Stimulated activated CD4-positive, alpha-beta T cell treated with anti-CD3 and anti-CD28 coated beads, TNF-alpha, amount 100 ng/mL, for 1 hour (primary cell): ENCODE results near the gene MRPS2.
"Not testable (repeated sequence)": the region's sequence is repeated elsewhere in the genome, so short reads cannot be mapped to it uniquely, and the experiment has no call there.

Experiments
- DNase-seq, 3 donors: peaks; one replicate each; pipeline ENCODE4 v3.0.0-alpha.2; 2020; ENCODE audit warnings: low read depth in 3 of 3, low spot score in 1 of 3

Gene MRPS2

GRCh38 chr9:135531096-135531495 is 30.6 kb downstream of the MRPS2 start:
- DNase-seq: no peak

GRCh38 chr9:135533113-135533512 is 32.6 kb downstream of the MRPS2 start:
- no peak for DNase-seq

DNA sequence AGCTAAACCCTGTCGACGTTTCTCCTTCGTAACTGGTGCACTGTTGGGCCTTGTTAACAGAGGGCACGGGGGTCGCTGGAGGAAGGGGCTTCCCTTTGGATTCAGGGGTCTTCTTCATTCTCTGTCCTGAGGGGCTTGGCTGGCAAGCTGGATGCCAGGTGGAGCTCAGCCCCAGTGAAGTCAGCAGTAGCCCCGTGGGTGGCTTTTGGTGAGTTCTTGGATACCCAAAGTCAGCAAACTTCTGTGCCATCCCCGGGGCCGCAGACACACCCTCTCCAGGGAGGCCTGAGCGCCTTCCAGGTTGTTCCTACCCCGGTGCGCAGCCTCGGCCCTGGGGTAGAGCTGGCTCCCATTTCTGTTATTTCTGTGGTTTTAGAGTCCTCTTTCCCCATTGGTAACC is 33.2 kb downstream of the MRPS2 start:
- no peak for DNase-seq

GRCh38 chr9:135534192-135534711 is 33.8 kb downstream of the MRPS2 start:
- not testable (repeated sequence) for DNase-seq

DNA sequence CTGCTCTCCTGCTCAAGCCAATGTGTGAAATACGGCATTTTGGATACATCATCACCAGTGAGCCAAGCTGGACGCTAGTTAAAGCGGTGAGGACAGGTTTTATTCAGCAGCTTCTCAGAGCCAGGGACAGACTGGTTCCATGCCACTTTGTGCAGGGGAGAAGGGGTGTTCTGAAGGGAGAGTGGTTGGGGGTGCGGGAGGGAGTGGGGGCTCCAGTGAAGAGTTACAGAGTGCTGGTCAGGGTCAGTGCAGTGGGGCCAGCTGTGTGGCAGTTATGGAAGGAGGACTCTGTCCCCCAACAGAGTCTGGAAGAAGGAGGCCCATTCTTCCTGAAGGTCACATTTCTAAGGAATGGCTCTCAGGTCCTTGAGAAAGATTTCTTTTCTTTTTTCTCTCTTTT is 34.3 kb downstream of the MRPS2 start:
- DNase-seq: not testable (repeated sequence)

GRCh38 chr9:135535631-135536030 is 35.1 kb downstream of the MRPS2 start:
- not testable (repeated sequence) for DNase-seq

GRCh38 chr9:135536216-135536615 is 35.7 kb downstream of the MRPS2 start:
- DNase-seq: no peak

- DNase-seq: not testable (repeated sequence)
Measured at GRCh38 chr9:135543262-135543894, 42.9 kb downstream of the MRPS2 start.

DNA sequence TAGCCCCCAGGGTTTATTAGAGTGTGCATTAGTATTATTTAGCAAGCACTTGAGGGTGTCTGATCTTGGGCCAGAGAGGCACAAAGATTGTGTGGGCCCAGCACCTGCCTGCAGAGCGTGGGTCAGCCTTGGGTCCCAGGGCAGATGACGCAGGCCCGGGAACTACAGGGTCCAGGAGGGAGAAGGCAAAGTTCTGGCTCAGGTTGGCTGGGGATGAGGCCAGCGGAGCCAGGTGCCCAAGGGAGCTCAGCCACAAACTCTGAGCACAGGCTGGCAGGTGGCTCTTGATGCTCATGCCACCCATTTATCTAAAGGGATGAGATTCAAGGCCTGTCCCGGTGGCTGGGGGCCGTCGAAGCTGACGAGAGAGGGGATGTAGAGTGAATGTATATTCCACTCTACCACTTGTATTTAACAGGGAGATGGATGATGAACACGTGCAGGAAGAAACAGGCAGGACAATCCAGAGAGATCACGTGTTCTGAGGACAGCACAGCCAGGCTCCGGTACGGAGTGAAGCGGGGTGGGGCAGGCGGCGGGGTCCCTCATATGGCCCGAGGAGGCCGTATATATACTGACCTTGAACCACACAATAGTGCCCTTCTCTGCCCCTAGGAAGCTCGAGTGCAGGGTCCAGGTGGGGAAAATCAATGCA is 44.6 kb downstream of the MRPS2 start:
- no peak for DNase-seq

DNA sequence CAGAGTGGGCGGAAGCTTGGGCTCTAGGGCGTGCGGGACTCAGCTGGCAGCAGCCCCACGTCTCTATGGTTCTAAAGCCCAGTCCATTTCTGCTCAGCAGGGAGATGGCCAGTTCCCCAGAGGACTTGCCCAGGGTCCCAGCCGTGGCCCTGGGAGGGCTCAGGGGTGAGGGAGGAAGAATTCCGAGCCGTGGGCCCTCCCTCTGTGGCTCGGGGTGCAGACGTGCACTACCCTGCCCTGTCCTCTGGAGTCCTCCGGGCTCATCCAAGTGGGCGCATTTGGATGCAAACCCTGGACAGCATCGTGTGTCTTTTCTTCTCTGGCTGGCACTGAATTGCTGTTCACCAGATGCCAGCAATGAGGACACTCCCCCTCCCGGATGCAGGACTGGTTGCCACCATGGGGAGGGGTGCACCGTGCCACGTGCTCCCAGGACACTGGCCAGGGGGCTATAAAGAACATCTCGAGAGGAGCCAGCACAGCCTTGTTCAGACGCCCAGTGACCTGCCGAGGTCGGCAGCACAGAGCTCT is 45.2 kb downstream of the MRPS2 start, which contains the start of gene OBP2A:
TSS of gene OBP2A (plus strand) at position 481 of the 531 bp plus-strand sequence. CDS start 55 bp downstream, outside the sequence.
- DNase-seq: not testable (repeated sequence)

GRCh38 chr9:135546792-135547617 is 46.5 kb downstream of the MRPS2 start:
- not testable (repeated sequence) for DNase-seq

GRCh38 chr9:135547756-135548736 is 47.6 kb downstream of the MRPS2 start:
- DNase-seq: no peak

- DNase-seq: not testable (repeated sequence)
Measured at GRCh38 chr9:135549478-135550343, 49.2 kb downstream of the MRPS2 start.

DNA sequence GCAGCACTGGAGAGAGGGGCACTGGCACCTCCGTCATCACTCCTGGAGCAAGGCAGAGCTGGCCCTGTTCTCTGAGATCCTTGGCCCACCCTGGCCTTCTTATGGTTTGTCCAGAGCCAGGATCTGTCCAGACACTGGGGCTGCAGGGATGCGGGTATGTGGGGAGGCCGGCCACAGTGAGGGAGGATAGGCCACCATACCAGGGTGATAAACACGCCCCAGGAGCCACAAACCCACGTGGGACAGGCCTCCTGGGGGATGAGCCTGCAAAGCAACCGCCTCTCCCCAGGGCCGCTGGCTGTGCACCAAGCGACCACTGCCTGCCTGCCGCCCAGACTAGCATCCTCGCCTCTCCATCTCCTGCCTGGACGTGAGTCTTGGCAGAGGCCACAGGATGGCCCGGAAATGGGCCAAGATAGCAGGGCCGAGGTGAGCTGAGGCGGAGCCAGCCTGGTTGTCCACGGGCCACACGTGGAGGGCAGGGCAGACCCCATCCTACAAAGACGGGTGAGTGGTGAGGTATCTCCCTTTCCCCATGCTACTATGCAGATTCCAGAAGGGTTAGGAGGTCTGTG is 49.9 kb downstream of the MRPS2 start:
- no peak for DNase-seq

- no peak for DNase-seq
Measured at GRCh38 chr9:135551031-135551430, 50.5 kb downstream of the MRPS2 start.

GRCh38 chr9:135551456-135551855 is 51.0 kb downstream of the MRPS2 start:
- no peak for DNase-seq

DNA sequence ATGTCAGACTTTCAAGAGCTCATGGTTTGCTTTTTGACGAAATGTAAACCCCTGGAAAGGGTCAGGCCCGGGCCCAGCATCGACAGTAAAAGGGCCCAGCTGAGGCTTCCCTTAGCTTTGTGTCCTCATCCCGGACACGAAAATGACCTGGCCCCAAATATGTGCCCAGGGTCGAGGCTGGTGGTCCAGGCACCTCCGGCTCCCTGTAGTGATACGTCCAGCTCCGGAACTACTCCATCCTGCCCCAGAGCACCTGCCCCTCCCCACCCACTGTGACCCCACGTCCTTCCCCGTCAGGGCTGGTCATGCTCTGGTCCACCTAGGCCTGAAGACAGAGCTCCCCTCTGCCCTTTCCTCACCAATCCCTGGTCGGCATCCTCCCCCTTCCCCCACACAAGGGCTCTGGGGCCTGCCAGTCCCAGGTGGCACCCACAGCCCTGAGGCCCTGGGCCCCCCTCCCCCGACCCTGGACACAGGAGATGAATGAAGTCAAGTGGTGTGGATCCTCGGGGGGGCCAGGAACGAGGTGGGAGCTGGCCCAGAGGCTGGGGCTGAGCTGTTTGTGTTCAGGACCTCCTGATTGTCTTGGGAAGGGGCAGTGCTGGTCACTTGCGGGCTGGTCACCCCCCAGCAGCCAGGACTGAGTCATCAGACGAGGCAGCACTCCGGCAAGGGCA is 51.7 kb downstream of the MRPS2 start:
- DNase-seq: no peak

- DNase-seq: no peak
Measured at GRCh38 chr9:135552698-135553171, 52.3 kb downstream of the MRPS2 start.
